ENCODE results near the gene MFSD6. TPM values are rescaled to one million over a fixed set of nuclear protein-coding genes. Genes with fewer than 3 reads are reported as not detected.

Gene MFSD6
- total RNA-seq, 1 donor from 2014 or later, result 55.8 TPM

DNA sequence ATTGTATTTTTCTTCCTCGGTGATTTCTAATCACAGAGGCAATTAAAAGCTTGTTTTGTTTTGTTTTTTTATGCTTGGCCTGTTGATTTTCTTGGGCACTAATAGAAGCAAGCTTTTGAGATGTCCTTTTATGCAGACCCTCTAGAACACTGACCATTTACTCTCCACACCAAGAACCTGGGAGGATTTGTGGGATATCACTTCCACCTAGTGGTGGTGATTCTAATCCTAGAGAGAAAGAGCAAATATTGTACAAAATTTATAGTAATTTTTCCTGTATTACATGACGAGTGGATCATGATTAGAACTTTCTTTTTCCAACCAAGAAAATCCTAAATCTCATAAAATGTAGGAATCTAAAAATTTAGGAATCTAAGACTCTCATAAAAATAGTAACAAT lies 102.9 kb downstream of the MFSD6 start:
- Histone ChIP-seq H3K36me3 (peaks cover 12% of the 10 kb centered on the region), H3K27me3 (no peaks in the 10 kb centered on the region), H3K4me3 (no peak overlapping the region), H3K27ac (no peak overlapping the region), H3K4me1 (no peaks in the 10 kb centered on the region), H3K9me3 (no peaks in the 10 kb centered on the region)
- intact Hi-C loops (cut with DNase I), result loop anchor here (10.0 kb wide), 1 partner anchor 126 kb away; no protein-coding TSS in a partner anchor
- TF ChIP-seq, protein P1, sequence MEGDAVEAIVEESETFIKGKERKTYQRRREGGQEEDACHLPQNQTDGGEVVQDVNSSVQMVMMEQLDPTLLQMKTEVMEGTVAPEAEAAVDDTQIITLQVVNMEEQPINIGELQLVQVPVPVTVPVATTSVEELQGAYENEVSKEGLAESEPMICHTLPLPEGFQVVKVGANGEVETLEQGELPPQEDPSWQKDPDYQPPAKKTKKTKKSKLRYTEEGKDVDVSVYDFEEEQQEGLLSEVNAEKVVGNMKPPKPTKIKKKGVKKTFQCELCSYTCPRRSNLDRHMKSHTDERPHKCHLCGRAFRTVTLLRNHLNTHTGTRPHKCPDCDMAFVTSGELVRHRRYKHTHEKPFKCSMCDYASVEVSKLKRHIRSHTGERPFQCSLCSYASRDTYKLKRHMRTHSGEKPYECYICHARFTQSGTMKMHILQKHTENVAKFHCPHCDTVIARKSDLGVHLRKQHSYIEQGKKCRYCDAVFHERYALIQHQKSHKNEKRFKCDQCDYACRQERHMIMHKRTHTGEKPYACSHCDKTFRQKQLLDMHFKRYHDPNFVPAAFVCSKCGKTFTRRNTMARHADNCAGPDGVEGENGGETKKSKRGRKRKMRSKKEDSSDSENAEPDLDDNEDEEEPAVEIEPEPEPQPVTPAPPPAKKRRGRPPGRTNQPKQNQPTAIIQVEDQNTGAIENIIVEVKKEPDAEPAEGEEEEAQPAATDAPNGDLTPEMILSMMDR (IDR thresholded peaks at IDR 0.05), result peak; percentile 48
- ATAC-seq (no peak), DNase-seq (no peak)

DNA sequence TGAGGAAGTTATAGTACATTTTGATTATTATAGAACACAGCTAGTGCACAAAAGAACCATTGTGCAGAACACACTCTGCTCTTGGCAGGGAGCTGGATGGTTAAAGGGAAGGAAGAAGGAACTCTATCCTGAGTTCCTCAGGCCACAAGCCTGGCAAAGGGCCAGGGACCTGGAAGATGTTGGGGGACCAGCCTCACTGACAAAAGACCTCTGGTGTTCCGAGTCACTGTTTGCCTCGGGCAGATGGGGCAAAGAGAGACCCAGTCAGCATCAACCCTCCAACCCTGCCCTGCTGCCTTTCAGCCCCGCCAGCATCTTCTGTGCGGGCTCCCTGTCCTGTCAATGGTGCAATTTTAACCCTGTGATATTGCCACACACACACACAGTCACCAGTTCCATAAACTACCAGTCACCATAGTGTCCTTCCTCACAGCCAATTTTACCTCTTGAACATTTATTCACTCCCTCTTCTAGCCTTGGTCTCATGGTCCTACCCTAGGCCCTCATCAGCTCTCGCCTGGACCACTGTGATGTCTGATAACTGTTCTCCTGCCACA lies 104.5 kb downstream of the MFSD6 start:
- no peak overlapping the region for H3K27ac ChIP-seq
- intact Hi-C loops (cut with DNase I), result loop anchor here (10.0 kb wide), 1 partner anchor 128 kb away; no protein-coding TSS in a partner anchor
- DNase-seq (no peak), ATAC-seq (peak; percentile 66)
- H3K4me3 ChIP-seq, result no peak overlapping the region
- no peaks in the 10 kb centered on the region for H3K4me1 ChIP-seq
- no peaks in the 10 kb centered on the region for H3K27me3 ChIP-seq
- no peaks in the 10 kb centered on the region for H3K9me3 ChIP-seq
- TF ChIP-seq, protein P1 (IDR thresholded peaks at IDR 0.05), result no peak
- peaks cover 11% of the 10 kb centered on the region for H3K36me3 ChIP-seq

DNA sequence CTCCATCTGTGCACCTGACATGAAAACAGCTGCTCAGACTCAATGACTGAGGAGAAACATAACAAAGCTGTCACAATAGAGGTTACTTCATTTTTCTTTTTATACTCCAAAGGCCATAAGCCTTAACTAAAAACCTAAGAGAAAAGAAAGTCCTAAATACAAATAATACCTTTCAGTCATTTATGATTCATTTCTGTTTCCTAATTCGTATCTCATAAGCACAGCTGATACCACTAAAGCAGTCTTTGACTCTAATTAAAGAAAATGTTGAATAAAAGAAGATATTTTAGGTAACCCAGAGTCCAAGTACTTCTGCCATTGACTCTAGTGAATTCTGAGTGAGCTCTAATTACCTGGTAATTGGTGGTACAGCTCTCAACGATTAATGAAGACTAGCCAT lies 105.7 kb downstream of the MFSD6 start:
- no peak for DNase-seq
- intact Hi-C loops (cut with DNase I), result loop anchor here (10.0 kb wide), 1 partner anchor 129 kb away; no protein-coding TSS in a partner anchor
- no peak overlapping the region for H3K4me3 ChIP-seq
- no peak for ATAC-seq
- no peak overlapping the region for H3K27ac ChIP-seq
- no peaks in the 10 kb centered on the region for H3K27me3 ChIP-seq
- peaks cover 11% of the 10 kb centered on the region for H3K36me3 ChIP-seq
- H3K4me1 ChIP-seq, result no peaks in the 10 kb centered on the region
- no peaks in the 10 kb centered on the region for H3K9me3 ChIP-seq
- TF ChIP-seq, protein P1 (IDR thresholded peaks at IDR 0.05), result no peak

DNA sequence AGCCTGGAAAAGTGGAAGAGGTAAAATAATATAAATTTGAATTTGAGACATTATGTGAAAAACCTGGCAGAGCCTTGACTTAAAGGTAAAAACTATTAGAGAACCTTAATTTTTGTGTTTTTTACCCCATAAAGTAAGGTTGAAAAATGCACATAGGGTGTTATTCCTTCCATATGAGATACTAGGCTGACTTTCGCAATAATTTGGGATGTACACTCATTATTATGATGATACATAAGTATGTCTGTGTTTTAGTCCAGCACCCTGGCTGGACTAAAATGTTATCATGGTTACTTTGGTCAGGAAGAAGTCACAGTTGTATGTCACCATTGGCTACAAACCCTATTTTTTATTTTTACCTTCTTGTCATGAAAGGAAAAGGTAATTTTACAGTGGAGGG lies 106.5 kb downstream of the MFSD6 start:
- DNase-seq (no peak), ATAC-seq (no peak)
- Histone ChIP-seq H3K27ac (no peak overlapping the region), H3K4me3 (no peak overlapping the region), H3K4me1 (no peaks in the 10 kb centered on the region), H3K36me3 (peaks cover 11% of the 10 kb centered on the region), H3K9me3 (no peaks in the 10 kb centered on the region), H3K27me3 (no peaks in the 10 kb centered on the region)
- TF ChIP-seq, protein P1 (IDR thresholded peaks at IDR 0.05), result no peak
- intact Hi-C loops (cut with DNase I), result loop anchor here (10.0 kb wide), 1 partner anchor 130 kb away; no protein-coding TSS in a partner anchor

DNA sequence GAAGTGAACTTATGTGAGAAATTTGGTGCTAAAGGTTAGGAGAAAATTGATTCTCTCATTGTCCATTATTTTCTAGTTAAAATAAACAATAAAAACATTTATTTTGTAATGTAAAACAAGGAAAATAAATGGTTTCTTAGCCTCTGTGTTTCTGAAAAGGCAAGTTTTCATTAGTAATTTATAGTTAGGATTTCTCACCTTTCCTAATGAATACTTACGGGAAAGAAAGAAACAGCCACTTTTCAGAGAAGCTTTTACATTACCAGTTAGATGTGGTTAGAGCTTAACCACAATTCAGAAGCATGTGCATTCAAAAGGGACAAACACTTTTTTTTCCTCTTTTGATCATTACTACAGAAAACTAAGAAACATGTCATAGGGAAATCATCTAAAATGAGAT lies 107.5 kb downstream of the MFSD6 start:
- Histone ChIP-seq H3K36me3 (peaks cover 11% of the 10 kb centered on the region), H3K9me3 (no peaks in the 10 kb centered on the region), H3K27ac (no peak overlapping the region), H3K4me1 (no peaks in the 10 kb centered on the region), H3K27me3 (no peaks in the 10 kb centered on the region), H3K4me3 (no peak overlapping the region)
- TF ChIP-seq, protein P1 (IDR thresholded peaks at IDR 0.05), result no peak
- ATAC-seq, result no peak
- no peak for DNase-seq
- intact Hi-C loops (cut with DNase I), result loop anchor here (10.0 kb wide), 1 partner anchor 131 kb away; no protein-coding TSS in a partner anchor
